Tibial artery (tissue), 4 donors: ENCODE data around the gene ARMC2.

Experiments
- DNase-seq, 2 donors: peaks; one replicate each; pipeline ENCODE4 v3.0.0-alpha.2; 2019
- H3K27ac ChIP-seq, 2 donors: fragments of 200-600 bp; sonication (generic) in 1 of 2; 1 replicate in 1 of 2; 2 replicates in 1 of 2; pipeline ENCODE4 v1.5.1; 2018 to 2019; ENCODE audit warnings: mild to moderate bottlenecking in 1 of 2
- H3K27me3 ChIP-seq, 2 donors: fragments of 200-600 bp; sonication (generic) in 1 of 2; one replicate each; pipeline versions ENCODE4 v1.5.1 to v1.6.0; 2016 to 2019
- H3K36me3 ChIP-seq, 3 donors: fragments of 200-600 bp; sonication (generic) in 2 of 3; one replicate each; pipeline ENCODE4 v1.5.1; 2016 to 2019; ENCODE audit warnings: mild to moderate bottlenecking in 2 of 3
- H3K4me1 ChIP-seq, 4 donors: fragments of 200-600 bp; sonication (generic) in 2 of 4; 1 replicate in 3 of 4; 2 replicates in 1 of 4; pipeline ENCODE4 v1.5.1; 2016 to 2019
- H3K4me3 ChIP-seq, 2 donors: fragments of 200-600 bp; sonication (generic) in 1 of 2; 1 replicate in 1 of 2; 2 replicates in 1 of 2; pipeline ENCODE4 v1.5.1; 2018 to 2019; ENCODE audit warnings: mild to moderate bottlenecking in 2 of 2
- H3K9me3 ChIP-seq, 3 donors: fragments of 200-600 bp; sonication (generic) in 1 of 3; one replicate each; pipeline ENCODE4 v1.5.1; 2016 to 2019
- CTCF ChIP-seq, 2 experiments: fragments of 200-600 bp in 1 of 2; fragments of 450-650 bp in 1 of 2; IDR thresholded peaks; one replicate each; pipeline ENCODE4 v1.5.1; 2017 to 2019; ENCODE audit warnings: antibody characterized with exemption in 2 of 2, mild to moderate bottlenecking in 1 of 2, moderate library complexity in 1 of 2
- intact Hi-C: fragments of 100-400 bp; cut with DNase I; formaldehyde crosslinking; loops from one replicate; pipeline ENCODE4 v1.15.0; 2023; ENCODE audit warnings: low total_unique reads

Gene ARMC2

GRCh38 chr6:108895571-108895970 is 47.3 kb downstream of the ARMC2 start:
- no peak for DNase-seq
- no peak for TF ChIP-seq CTCF (IDR thresholded peaks at IDR 0.05)
- H3K27ac ChIP-seq: peak overlapping the region; percentile 50 to 66
- H3K4me1 ChIP-seq: peaks cover 4 to 38% (median 15%) of the 10 kb centered on the region in 4 donors
- no peaks in the 10 kb centered on the region for H3K9me3 ChIP-seq
- no peak overlapping the region for H3K4me3 ChIP-seq
- intact Hi-C loops: loop anchor here (10.0 kb wide), 1 partner anchor 111 kb away; no protein-coding TSS in a partner anchor
- H3K27me3 ChIP-seq: no peaks in the 10 kb centered on the region
- H3K36me3 ChIP-seq: peaks cover 0 to 6% (median 0%) of the 10 kb centered on the region in 3 donors

GRCh38 chr6:108896111-108896661 is 48.0 kb downstream of the ARMC2 start:
- intact Hi-C loops: loop anchor here (10.0 kb wide), 1 partner anchor 111 kb away; no protein-coding TSS in a partner anchor
- Histone ChIP-seq H3K27ac (peak overlapping the region; percentile 65 to 66), H3K27me3 (no peaks in the 10 kb centered on the region), H3K4me3 (no peak overlapping the region), H3K4me1 (peaks cover 4 to 38% (median 15%) of the 10 kb centered on the region in 4 donors), H3K9me3 (no peaks in the 10 kb centered on the region), H3K36me3 (peaks cover 0 to 7% (median 0%) of the 10 kb centered on the region in 3 donors)
- no peak for DNase-seq
- no peak for TF ChIP-seq CTCF (IDR thresholded peaks at IDR 0.05)

- Histone ChIP-seq H3K4me1 (peaks cover 4 to 42% (median 15%) of the 10 kb centered on the region in 4 donors), H3K27ac (no peak overlapping the region), H3K4me3 (no peak overlapping the region), H3K9me3 (no peaks in the 10 kb centered on the region), H3K27me3 (no peaks in the 10 kb centered on the region), H3K36me3 (peaks cover 0 to 7% (median 0%) of the 10 kb centered on the region in 3 donors)
- DNase-seq: no peak
- intact Hi-C loops: loop anchor here (10.0 kb wide), 1 partner anchor 113 kb away; no protein-coding TSS in a partner anchor
- no peak for TF ChIP-seq CTCF (IDR thresholded peaks at IDR 0.05)
Observed at GRCh38 chr6:108897371-108897770, 49.1 kb downstream of the ARMC2 start.

- peaks cover 0 to 5% (median 0%) of the 10 kb centered on the region in 4 donors for H3K4me1 ChIP-seq
- H3K27ac ChIP-seq: no peak overlapping the region
- no peak overlapping the region for H3K4me3 ChIP-seq
- H3K9me3 ChIP-seq: no peaks in the 10 kb centered on the region
- intact Hi-C loops: loop anchor here (5.0 kb wide), 1 partner anchor 170 kb away; no protein-coding TSS in a partner anchor
- TF ChIP-seq CTCF (IDR thresholded peaks at IDR 0.05): no peak
- no peak for DNase-seq
- peaks cover 0 to 7% (median 0%) of the 10 kb centered on the region in 3 donors for H3K36me3 ChIP-seq
- H3K27me3 ChIP-seq: no peaks in the 10 kb centered on the region
Observed at GRCh38 chr6:108902382-108902792, 54.2 kb downstream of the ARMC2 start.

GRCh38 chr6:108903796-108904195 is 55.6 kb downstream of the ARMC2 start:
- TF ChIP-seq CTCF (IDR thresholded peaks at IDR 0.05): no peak
- intact Hi-C loops: loop anchor here (5.0 kb wide), 1 partner anchor 169 kb away; no protein-coding TSS in a partner anchor
- Histone ChIP-seq H3K27ac (no peak overlapping the region), H3K4me3 (no peak overlapping the region), H3K9me3 (no peaks in the 10 kb centered on the region), H3K36me3 (peaks cover 0 to 7% (median 0%) of the 10 kb centered on the region in 3 donors), H3K27me3 (no peaks in the 10 kb centered on the region), H3K4me1 (peaks cover 0 to 4% (median 0%) of the 10 kb centered on the region in 4 donors)
- DNase-seq: no peak
